BE2C (cell line): ENCODE data around the gene TSPAN32.

Experiments used
- DNase-seq: peaks from one replicate; pipeline ENCODE4 v3.0.0-alpha.2; 2020
- H3K27me3 ChIP-seq: fragments of 250-450 bp; sonication (Bioruptor Pico); 2 replicates; pipeline ENCODE4 v1.5.1; 2020; ENCODE audit warnings: mild to moderate bottlenecking
- H3K36me3 ChIP-seq: fragments of 250-450 bp; sonication (Bioruptor Pico); 2 replicates; pipeline ENCODE4 v1.5.1; 2020; ENCODE audit warnings: mild to moderate bottlenecking
- H3K4me1 ChIP-seq: fragments of 250-450 bp; sonication (Bioruptor Pico); 2 replicates; pipeline ENCODE4 v1.5.1; 2020
- H3K4me3 ChIP-seq: 2 replicates; pipeline ENCODE4 v1.5.1; 2011; ENCODE audit warnings: low read depth, low read length
- H3K9me3 ChIP-seq: fragments of 250-450 bp; sonication (Bioruptor Pico); 2 replicates; pipeline ENCODE4 v1.5.1; 2020
- CTCF ChIP-seq: IDR thresholded peaks from 2 replicates; pipeline ENCODE4 v1.5.1; 2012; ENCODE audit warnings: mild to moderate bottlenecking, low read depth, low read length

TSPAN32 gene

GRCh38 chr11:2311353-2312133 lies 9.7 kb downstream of the TSPAN32 start:
- Histone ChIP-seq H3K4me3 (no peak overlapping the region), H3K36me3 (no peaks in the 10 kb centered on the region), H3K4me1 (peaks cover 11% of the 10 kb centered on the region), H3K27me3 (no peaks in the 10 kb centered on the region), H3K9me3 (no peaks in the 10 kb centered on the region)
- no peak for DNase-seq
- no peak for TF ChIP-seq CTCF

GRCh38 chr11:2312232-2313042 lies 10.6 kb downstream of the TSPAN32 start:
- no peak for DNase-seq
- no peak for TF ChIP-seq CTCF
- Histone ChIP-seq H3K4me1 (peaks cover 11% of the 10 kb centered on the region), H3K36me3 (no peaks in the 10 kb centered on the region), H3K4me3 (no peak overlapping the region), H3K27me3 (no peaks in the 10 kb centered on the region), H3K9me3 (no peaks in the 10 kb centered on the region)

- Histone ChIP-seq H3K36me3 (no peaks in the 10 kb centered on the region), H3K4me1 (peaks cover 11% of the 10 kb centered on the region), H3K4me3 (no peak overlapping the region), H3K27me3 (no peaks in the 10 kb centered on the region), H3K9me3 (no peaks in the 10 kb centered on the region)
- no peak for TF ChIP-seq CTCF
- DNase-seq: no peak
These were observed 11.5 kb downstream of the TSPAN32 start for GRCh38 chr11:2313051-2313951.

- Histone ChIP-seq H3K27me3 (no peaks in the 10 kb centered on the region), H3K36me3 (no peaks in the 10 kb centered on the region), H3K4me1 (peaks cover 11% of the 10 kb centered on the region), H3K4me3 (no peak overlapping the region), H3K9me3 (no peaks in the 10 kb centered on the region)
- no peak for TF ChIP-seq CTCF
- no peak for DNase-seq
These were observed 12.3 kb downstream of the TSPAN32 start for GRCh38 chr11:2314136-2314524.

- Histone ChIP-seq H3K36me3 (no peaks in the 10 kb centered on the region), H3K4me1 (peaks cover 11% of the 10 kb centered on the region), H3K4me3 (no peak overlapping the region), H3K27me3 (no peaks in the 10 kb centered on the region), H3K9me3 (no peaks in the 10 kb centered on the region)
- no peak for TF ChIP-seq CTCF
- peak; percentile 93 for DNase-seq
These were observed 12.9 kb downstream of the TSPAN32 start for GRCh38 chr11:2314525-2315394.
